Limb (tissue), 2 donors: Measurements from ENCODE around the gene CALHM5.
A peak's percentile ranks its signal among the peaks of the same experiment; 100 is the strongest.
"Not testable (repeated sequence)": the region's sequence is repeated elsewhere in the genome, so short reads cannot be mapped to it uniquely, and the experiment has no call there.

Experiments
- DNase-seq, 2 donors: peaks; one replicate each; pipeline ENCODE4 v3.0.0-alpha.2; 2016; ENCODE audit errors: extremely low spot score in 2 of 2

Gene CALHM5, protein sequence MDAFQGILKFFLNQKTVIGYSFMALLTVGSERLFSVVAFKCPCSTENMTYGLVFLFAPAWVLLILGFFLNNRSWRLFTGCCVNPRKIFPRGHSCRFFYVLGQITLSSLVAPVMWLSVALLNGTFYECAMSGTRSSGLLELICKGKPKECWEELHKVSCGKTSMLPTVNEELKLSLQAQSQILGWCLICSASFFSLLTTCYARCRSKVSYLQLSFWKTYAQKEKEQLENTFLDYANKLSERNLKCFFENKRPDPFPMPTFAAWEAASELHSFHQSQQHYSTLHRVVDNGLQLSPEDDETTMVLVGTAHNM

DNA sequence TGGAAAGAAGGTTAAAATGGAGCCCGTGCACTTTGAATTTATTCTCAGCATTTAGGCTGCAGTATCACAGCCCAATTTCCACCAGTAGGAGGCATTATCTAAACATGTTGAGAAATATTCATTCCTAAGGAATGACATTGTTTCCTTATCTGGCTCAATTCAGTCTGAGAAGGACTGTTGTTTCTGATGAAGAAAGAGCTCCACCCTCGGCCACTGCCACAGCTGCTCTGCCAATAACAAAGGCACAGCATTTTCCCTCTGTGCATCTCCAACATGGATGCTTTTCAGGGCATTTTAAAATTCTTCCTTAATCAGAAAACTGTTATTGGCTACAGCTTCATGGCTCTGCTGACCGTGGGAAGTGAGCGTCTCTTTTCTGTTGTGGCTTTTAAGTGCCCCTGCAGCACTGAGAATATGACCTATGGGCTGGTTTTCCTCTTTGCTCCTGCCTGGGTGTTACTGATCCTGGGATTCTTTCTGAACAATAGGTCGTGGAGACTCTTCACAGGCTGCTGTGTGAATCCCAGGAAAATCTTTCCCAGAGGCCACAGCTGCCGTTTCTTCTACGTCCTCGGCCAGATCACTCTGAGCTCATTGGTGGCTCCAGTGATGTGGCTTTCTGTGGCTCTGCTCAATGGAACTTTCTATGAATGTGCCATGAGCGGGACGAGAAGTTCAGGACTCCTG is at the start of gene CALHM5:
Gene CALHM5, plus strand, starts transcription at position 216 of the 687 bp plus-strand sequence. Its CDS starts 58 bp downstream, at position 274.
- DNase-seq: no peak

DNA sequence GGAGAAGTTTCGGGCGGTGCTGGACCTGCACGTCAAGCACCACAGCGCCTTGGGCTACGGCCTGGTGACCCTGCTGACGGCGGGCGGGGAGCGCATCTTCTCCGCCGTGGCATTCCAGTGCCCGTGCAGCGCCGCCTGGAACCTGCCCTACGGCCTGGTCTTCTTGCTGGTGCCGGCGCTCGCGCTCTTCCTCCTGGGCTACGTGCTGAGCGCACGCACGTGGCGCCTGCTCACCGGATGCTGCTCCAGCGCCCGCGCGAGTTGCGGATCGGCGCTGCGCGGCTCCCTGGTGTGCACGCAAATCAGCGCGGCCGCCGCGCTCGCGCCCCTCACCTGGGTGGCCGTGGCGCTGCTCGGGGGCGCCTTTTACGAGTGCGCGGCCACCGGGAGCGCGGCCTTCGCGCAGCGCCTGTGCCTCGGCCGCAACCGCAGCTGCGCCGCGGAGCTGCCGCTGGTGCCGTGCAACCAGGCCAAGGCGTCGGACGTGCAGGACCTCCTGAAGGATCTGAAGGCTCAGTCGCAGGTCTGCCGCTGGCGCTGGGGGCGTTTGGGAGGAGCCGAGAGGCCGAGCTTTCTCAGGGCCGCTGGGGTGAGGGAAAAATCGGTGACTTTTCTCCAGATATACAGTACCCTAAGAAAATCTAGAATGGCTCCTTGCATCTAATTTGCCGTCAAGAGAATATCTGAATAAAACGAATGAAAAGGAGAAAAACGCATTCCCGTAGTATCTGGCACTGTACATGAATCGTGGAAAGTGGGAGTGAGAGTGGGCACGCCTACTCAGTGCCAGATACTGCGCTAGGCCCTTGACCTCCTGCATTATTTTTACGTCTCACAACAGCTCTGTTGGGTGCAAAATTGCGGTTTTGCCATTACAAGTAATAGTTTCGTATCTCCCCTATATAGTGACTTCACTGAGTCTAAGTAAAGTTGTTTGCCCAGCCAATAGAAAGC is 49.2 kb upstream of the CALHM5 start:
- peak in 1 of 2 donors; percentile 79 for DNase-seq

DNA sequence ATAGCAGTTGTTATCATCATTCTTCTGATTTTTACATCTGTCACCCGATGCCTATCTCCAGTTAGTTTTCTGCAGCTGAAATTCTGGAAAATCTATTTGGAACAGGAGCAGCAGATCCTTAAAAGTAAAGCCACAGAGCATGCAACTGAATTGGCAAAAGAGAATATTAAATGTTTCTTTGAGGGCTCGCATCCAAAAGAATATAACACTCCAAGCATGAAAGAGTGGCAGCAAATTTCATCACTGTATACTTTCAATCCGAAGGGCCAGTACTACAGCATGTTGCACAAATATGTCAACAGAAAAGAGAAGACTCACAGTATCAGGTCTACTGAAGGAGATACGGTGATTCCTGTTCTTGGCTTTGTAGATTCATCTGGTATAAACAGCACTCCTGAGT is 48.1 kb upstream of the CALHM5 start:
- DNase-seq: no peak

DNA sequence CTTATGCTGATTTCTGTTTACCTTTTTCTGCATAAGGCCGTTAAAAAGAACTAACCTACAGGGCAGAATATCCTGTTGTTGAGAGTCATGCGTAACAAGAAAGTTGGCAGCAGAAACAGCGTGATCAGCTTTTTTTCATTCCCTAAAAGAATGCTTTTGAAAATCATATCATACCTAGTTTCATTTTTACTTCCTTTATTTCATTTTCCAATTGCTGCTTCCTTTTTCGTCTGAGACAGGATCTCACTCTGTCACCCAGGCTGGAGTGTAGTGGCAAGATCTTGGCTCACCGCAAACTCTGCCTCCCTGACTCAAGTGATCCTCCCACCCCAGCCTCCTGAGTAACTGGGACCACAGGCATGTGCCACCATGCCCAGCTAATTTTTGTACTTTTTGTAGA is 46.2 kb upstream of the CALHM5 start:
- no peak for DNase-seq

DNA sequence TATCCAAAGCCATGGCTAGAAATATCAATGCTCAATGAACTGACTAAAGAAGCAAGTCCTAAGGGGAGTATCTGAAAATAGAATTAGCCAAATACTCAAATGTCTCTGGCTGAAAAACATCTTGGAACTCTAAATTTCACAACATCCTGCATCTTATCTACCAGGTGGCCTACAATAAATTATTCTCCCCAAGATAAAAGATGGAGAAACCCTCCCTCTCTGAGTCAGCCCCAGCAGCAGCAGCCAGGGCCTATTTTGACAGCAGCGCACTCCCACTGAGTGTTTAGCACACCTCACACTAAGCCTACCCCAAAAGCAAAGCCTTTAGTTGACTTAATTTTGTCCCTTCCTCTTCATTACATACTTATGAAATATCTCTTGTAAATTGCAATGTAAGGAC is 44.3 kb upstream of the CALHM5 start:
- no peak for DNase-seq

DNA sequence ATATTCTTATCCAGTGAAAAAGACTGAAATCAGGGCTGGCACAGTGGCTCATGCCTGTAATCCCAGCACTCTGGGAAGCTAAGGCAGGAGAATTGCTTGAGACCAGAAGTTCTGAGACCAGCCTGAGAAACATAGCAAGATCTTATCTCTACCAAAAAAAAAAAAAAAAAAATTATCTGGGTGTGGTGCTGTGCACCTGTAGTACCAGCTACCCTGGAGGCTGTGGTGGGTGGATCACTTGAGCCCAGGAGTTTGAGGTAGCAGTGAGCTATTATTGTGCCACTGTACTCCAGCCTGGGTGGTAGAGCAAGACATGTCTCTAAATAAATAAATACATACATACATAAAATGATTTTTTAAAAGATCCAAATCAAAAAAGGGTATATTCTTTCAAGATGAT is 43.9 kb upstream of the CALHM5 start:
- no peak for DNase-seq

DNA sequence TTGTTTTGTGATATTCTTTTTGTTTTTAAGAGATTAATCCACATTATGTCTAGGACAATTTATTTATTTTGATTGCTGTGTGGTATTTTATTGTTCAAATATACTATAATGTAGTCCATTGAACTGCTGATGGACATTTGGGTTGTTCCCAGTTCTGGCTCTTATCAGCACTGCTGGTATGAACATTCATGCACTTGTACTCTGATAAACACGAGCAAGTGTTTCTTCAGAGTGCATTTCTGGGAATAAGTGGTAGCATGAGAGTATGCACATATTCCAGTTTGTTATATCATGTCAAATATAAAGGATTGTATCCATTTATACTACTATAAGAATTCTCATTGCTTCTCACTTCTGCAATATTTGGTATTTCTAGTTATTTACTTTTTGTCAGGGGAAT is 43.1 kb upstream of the CALHM5 start:
- no peak for DNase-seq

DNA sequence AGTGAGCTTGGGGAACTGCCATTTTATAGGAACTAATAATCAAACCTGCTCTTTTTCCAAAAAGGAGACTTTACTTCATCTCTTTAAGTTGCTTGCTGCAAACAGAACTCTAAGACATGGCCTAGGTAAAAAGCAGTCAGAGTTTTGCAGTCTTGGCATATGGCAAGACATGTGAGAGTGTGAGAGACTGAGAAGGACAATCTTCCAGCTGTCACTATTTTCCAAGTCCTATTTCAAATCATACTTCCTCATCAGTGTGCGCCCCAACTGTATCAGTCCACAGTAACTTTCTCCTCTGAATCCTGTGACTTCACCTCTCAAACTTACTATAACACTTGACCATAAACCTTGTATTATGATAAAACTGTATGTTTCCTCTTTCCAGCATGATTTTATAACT is 39.9 kb upstream of the CALHM5 start:
- no peak for DNase-seq

DNA sequence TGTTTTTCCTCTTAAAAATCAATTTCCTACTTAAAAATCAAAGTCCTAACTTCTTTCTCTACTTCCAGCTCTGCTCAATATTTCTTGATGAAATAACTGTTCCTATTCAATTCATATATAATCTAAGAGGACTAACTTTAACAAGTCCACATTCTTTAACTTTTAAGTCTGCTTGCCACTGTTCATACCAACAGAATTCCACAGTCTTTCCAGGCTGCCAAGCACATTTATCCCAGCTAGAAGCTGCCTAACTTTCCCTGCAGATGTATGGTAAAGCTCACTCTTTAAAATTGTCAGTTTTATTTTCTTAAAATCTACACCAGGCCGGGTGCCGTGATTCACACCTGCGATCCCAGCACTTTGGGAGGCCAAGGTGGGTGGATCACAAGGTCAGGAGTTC is 38.7 kb upstream of the CALHM5 start:
- DNase-seq: peak in 1 of 2 donors; percentile 48

DNA sequence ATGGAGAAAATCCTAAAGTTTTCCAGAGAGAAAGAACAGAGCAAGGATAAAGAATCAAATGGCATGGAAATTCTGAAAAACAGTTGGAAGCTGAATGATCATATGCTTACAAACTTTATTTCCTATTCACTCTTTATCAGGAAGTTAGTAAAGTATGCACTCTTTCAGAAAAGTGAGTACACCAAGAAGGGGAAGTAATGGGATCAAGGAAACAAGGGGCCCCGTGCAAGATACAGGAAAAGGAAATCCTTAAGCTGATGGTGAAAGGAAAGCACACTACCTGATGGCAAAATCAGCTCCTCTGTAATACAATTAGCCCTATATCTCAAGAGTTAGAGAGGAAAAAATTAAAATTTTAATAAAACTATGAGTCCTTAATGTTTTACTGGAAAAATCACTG is 36.3 kb upstream of the CALHM5 start:
- no peak for DNase-seq

DNA sequence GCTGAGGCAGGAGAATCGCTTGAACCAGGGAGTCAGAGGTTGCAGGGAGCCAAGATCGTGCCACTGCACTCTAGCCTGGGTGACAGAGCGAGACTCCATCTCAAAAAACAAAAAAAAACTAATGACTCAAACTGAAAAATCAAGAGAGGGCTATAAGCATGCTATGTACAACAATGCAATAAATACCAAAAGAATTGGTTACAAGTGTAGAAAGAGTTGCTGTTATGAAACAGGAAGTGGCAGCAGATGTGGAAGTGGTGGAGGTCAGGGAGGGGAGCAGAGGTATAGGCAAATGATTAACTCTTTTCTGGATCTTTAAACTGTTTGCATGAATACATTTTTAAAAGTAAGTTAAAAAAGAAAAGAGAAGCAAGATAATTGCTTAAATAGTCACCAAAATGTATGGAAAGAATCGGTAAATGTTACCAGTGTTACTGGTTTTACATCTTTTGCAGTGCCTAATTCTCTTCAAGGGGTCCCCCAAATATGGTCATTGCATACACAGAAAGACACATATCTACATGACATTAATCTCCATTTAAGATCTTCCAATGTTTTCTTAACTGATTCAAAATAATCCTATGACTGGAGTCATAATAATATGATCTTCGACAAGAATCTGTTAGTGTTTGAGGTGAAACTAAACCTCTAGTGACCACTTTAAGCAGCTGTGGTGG is 35.3 kb upstream of the CALHM5 start:
- no peak for DNase-seq

DNA sequence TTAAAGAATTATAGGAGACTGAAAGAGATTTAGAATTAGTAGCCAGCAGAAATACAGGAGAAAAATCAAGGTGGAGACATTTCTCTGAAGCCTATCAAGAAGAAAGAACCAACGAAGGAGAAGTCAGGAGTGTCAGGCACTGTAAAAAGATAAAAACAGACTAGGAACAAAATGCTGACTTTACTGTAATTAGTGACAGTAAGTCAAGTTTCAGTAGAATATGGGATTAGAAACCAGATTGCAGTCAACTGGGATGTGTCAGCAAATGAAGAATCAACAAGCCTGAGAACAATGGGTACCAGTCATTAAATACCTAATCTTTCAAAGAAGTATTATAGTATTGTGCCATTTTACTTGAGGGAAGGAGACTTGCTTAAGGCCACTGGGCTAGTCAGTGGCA is 28.7 kb upstream of the CALHM5 start:
- no peak for DNase-seq

DNA sequence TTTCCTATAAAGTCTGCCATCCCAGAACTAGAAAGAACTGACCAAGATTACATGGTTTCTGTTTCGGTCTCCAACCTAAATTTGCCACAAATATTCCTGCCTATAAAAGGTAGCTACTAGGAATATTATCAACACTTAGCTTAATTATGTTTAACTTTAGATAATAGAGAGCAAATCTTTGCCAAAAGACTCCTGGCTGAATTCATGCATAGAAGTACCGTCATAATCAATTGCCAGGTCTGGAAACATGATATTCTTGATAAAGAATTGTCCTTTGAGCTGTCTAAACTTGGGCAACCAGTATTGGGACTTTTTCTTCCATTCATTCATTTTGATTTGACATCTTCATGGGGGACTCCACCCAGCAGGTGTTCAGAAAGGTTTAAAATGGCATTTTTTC is 27.8 kb upstream of the CALHM5 start:
- no peak for DNase-seq

DNA sequence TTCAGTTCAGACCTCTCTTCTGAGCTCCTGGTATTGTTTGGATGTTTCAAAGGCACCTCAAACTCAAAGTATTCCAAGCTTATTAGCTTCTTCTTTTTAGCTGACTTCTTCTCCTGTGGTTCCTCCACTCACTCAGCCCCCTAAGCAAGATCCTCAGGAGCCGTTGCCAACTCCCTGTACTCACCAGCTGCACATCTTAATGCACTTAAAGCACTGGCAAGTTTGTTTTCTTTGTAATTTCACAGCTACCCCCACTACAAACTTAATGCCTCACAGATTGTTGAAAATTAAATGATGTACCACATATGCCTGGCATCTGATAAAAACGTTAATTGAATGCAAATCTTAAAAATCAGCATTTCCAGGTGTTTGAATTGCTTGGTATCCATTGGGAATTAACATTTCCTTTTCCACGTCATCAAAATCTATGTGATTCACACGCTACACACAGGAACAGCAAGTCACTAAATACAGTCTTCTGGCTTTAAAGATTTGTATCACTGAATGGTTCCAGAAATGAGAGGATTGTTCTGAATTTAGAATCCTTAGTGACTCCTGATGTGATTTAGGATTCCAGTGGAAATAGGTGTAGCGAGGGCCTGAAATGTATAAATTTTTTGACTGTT is 25.8 kb upstream of the CALHM5 start:
- no peak for DNase-seq

DNA sequence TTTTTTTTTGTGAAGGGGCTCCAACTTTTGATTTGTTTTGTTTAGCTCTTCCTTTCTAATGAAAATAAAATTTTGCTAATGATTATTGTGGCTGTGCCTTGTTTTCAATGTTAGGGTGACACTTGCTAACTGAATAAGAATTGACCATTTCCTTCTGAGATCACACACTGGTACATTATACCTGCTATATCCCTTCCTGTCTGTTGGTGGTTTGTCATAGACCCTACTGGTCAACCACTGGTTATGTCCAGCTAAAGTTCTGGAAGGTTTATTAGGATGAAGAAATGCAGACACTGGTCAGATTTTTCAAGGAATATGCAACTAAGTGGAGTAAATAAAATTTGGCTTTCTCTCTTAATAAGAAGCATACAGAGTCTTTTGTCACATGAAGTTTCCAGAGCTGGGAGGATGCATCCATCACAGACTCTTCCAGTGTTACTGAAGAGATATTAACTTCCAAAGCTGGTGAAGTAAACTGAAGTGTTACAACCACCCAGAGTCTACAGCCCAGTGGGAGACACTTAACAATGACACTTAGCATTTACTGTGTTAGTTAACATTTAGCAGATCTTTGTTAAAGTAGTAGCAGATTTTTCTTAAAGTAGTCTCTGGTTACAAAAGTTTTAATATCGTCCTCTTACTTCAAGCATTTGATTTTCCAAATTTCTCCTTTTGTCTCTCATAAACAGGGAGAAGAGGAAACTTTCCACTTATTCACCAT is 19.7 kb upstream of the CALHM5 start:
- no peak for DNase-seq

DNA sequence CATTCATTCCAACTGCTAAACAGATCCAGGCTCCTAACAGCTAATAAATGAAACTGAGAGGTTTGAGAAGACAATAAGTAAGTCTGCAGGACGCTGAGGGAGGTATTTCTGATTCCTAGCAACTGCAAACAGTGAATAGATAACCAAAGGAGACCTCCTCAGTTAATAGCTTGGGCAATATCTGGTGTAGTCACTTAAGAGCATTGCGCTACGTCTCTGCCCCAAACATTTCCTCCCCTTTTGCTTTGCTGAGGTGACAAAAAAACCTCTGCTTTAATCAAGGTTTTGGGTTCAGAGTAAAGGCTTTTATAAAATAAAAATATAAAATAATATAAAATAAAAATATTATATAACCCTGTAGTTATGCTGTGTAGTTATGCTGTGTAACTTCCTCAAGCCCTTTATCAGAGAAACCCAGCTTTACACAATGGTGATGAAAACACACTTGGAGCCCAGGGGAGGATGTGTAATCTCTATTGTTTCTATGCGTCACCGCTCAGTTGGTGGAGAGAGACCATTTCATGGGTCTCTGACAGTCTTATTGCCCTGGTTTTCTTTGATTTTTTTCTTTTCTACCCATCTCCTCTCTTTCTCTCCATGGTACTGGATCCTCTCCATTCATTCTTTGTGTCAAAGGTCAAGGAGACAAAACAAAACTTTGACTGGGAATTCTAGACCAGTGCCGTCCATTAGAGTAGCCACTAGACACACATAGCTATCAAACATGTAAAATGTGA is 18.9 kb upstream of the CALHM5 start:
- DNase-seq: no peak

DNA sequence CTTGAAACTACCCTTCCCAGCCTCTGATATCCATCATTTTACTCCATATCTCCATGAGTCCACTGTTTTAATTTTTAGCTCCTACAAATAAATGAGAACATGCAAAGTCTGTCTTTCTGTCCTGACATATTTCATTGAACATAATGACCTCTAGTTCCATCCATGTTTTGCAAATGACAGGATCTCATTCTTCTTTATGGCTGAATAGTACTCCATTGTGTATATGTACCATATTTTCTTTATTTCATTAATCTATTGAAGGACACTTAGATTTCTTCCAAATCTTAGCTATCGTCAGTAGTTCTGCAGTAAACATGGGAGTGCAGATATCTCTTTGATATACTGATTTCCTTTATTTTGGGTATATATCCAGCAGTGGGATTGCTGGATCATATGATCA is 16.3 kb upstream of the CALHM5 start:
- not testable (repeated sequence) for DNase-seq

DNA sequence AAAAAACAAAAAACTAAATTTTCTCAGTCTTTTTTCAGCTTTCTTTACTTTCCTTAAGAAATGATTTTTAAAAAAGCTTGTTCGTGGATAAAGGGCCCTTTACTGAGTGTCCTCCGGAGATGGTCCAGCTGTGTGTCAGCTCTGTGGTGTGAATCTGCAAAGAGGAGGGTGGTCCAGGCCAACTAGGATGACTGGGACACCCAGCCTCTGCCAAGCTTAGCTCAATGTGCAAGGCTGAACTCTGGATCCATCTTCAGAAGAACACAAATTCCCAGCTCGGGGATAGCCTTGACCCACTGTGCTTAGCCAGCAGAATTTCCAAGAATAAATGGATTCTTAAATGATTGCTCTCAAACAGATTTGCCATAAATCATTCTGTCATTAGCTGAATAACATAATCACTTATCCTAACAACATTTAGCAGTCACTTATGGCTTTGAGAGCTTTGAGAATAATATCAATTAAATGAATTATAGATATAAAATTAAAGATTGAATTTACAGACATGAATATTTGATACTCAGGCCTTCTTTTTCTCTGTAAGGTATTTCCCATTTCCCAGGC is 14.2 kb upstream of the CALHM5 start:
- DNase-seq: no peak

DNA sequence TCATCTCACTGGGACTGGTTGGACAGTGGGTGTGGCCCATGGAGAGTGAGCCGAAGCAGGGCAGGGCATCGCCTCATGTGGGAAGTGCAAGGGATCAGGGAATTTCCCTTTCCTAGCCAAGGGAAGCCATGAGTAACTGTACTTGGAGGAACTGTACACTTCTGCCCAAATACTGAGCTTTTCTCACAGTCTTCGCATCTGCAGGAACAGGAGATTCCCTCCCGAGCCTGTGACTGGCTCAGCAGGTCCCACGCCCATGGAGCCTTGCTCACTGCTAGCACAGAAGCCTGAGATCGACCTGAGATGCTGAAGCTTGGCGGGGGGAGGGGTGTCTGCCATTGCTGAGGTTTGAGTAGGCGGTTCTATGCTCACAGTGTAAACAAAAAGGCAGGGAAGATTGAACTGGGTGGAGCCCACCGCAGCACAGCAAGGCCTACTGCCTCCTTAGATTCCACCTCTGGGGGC is 10.4 kb upstream of the CALHM5 start:
- DNase-seq: no peak
